Measurements from ENCODE around the gene SLC8A1.
"Not testable (repeated sequence)": the region's sequence is repeated elsewhere in the genome, so short reads cannot be mapped to it uniquely, and the experiment has no call there.

SLC8A1 gene

DNA sequence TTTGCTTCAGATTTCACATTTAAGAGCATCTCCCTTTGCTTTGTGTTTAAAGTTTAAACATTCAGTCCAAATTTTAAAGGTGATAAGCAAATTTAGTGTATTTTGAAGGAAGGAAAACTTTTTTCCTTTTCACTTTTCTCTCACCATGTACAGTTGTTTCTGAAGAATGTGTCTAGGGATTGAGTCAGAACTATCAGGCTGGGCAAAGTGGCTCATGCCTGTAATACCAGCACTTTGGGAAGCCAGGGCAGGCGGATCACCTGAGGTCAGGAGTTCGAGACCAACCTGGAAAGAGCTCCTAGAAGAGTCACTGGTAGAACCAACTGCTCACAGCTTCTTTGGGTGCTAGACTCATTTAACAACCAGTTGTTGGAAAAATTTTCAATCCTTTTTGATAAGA is 345.8 kb downstream of the SLC8A1 start:
- no peak for DNase-seq (ENCODE audit: low spot score)

DNA sequence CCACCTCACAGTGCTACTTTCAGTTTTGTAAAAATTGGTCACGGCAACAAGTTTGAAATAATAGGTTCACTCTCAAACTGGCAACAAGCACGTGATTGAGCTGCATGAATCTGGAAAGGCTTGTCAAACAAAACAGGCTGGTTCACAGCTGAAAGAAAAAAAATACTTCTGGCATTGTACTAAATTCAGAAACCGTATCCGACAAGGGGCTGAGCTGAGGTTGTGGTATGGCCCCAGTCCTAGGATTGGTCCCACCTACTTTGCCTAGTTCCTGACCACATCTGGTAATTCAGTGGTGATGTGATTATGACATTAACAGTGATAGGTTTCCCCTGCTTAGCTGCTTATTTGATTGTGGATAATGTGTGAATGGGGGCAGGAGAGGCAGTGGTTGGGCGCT is 346.3 kb downstream of the SLC8A1 start:
- no peak for DNase-seq (ENCODE audit: low spot score)

DNA sequence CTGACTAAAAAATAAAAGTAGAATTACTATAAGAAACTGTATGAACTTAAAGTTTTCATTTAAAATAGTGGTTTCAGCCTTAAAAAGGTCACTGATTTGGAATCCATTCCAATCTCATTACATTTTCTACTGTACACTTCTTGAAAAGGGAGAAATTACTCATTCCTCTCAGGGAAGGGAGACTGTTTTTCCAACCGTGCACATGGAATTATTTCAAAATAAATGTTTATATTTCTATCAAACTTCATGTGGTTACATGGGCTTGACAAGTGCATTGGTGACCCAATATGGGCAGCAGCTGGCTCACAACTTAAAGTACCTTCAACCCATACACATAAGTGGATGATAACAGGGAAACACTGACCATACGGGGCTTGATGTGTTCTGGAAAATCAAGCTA is 348.3 kb downstream of the SLC8A1 start:
- DNase-seq (ENCODE audit: low spot score): no peak

DNA sequence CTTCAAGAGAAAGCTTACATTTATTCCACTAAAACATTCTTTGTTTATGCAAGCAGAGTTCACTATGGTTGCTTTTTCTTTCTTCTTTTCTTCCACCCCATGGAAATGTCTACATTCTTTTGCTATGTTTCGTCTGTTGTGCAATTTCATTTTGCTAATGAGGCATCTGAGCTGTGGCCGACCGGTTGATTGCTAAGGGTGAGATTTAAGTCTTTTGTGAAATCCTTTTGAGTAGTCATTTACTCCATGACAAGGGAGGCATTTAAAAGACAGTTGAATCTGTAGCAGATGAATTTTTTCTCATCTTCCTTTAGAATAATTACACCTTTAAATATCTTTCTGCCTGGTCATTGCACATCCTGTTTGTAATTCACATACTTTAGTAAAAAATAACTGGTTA is 348.7 kb downstream of the SLC8A1 start:
- no peak for DNase-seq (ENCODE audit: low spot score)

DNA sequence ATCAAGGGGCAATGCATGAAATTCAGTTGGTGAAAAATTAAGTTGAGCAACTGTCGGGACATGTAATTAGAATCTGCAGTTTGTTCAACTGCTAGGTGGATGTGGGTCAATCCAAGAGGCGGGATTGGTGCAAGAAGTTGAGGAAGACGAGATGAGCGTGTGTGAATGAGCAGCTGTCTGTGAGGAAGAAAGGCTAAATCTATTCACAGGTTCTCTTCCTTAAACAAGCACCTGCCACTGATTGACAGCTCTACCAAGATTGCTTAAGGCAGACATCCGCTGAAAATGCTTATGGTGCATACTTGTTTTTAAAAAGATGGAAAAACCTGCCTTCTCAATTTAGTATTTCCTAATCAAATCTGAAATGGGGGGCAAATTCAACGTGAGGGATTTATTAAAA is 349.4 kb downstream of the SLC8A1 start:
- DNase-seq (ENCODE audit: low spot score): no peak

DNA sequence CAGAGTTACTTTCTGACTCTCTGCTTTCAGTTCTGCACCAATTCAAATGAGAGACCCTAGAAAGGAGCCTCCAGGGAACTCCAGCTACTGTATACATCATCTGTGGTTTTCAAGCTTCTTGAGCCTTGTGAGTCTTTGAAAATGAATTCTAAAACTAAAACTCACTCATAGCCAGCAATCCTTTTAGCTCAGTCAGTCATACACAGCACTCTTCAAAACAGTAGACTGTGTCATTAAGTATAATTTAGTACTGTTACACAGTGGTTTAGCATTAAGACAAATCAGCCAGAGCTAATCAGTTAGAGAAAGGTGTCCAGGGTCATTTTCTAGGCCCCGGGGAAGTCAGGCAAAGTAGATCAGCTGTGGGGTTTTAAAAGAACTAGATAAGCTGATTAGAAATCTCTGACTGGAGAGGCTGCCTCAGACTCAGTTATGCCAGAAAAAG is 350.7 kb downstream of the SLC8A1 start:
- DNase-seq (ENCODE audit: low spot score): no peak

DNA sequence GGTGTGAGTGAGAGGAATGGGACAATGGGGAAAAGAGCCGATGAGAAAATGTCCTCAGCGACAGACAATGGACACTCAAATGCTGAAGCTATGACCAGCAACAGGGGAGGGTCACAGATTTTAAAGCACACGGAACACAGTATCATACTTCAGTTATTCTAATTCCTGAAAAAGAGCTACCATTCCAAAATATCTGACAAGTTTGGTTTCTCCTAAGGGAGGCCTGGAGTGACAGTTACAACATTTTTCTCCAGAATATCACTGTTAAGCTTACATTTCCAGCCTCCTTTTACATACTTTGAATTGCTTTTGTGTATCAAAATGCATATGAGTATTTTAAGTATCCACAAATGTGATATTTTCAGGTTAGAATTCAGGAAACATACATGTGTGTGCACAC is 351.2 kb downstream of the SLC8A1 start:
- DNase-seq (ENCODE audit: low spot score): no peak

DNA sequence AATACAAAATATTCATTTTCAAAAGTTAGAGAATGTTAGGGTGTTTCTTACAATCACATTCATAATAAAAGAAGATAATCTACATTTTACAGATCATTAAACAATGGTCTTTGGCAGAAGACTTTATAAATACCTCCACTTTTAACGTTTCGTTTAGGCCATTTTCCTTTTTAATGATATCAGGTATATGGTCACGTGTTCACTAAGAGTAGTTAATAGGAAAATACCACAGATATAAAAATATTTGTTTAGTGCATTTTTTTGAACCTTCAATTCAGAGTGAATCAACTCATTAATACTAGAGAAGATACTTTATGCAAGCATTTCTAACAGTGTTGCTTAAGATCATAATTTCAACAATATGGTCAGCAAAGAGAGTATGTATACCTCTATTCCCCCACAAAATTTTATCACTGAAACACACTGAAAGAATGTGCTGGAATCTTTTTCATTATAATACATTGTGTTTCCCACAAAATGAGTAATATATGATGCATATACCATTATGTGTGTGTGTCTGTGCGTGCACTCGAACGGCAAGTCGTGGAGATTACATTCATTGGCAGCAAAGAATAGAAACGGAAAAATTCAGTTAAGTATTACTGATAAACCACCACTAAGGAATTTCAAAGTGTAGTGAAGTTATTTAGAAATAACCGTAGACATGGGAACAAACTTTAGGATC is 353.0 kb downstream of the SLC8A1 start:
- no peak for DNase-seq (ENCODE audit: low spot score)

DNA sequence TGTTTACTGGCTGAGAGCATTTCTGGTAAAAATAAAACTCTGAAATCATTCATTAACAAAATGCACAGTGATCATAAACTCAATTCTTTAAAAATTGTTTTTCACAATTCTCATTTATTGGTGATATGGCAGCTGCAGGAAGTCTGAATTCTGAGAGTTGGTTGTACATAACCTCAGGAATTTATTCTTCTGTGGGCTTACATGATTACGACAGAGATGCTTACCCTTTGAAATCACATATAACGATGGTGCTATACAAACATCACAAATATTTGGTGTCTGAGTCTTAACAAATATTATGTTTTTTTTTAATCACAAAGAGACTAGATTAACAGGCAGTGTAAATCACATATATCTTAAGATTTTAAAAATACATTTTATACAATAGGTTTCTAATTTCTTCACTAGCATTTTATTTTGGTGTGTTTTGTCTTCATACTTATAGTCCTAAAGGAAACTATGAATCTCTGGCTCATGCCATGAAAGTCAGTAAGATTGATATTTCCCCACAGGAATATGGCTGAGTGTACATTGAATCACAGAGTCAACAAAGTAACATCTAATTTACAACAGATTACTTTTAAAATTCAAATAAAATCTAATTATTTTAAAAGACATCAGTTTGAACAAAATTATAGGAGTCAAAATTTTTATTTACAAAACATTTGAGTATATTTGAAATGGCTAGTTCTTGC is 354.1 kb downstream of the SLC8A1 start:
- DNase-seq (ENCODE audit: low spot score): no peak

DNA sequence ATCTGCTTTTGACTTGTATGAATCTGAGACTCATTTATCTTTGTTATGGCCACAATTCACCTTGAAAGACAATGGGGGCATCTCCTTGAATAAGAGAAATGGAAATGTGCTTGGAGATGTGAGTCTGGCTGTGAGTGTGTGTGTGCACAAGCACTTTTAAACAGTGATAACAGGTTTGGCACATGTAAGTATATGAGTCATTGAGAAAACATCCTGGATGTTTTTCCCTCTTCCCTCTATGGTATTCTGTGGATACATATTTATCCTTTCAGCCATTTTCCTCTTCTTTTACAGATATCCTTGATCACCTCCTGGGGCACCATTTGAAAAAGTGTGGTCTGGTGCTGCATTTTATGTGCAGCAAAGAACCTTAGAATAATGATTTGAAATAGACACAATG is 355.5 kb downstream of the SLC8A1 start:
- no peak for DNase-seq (ENCODE audit: low spot score)

DNA sequence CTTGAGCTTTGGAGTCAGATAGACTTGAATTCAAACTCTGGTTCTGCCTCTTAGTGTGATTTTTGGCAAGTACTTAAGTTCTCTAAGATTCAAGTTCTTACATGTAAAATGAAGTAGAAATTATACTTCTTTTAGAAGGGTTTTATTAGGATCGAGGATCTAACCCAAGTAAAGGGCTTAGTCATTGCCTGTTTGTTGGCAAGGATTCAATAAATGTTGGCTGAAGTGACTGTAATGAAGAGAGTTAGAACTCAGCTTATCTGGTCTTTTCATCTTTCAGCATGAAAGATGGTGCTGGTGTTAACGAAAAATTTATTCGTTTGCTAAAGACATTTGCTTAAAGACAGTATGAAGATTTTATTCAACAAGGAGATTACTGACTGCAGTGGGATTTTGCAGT is 356.9 kb downstream of the SLC8A1 start:
- DNase-seq (ENCODE audit: low spot score): no peak

DNA sequence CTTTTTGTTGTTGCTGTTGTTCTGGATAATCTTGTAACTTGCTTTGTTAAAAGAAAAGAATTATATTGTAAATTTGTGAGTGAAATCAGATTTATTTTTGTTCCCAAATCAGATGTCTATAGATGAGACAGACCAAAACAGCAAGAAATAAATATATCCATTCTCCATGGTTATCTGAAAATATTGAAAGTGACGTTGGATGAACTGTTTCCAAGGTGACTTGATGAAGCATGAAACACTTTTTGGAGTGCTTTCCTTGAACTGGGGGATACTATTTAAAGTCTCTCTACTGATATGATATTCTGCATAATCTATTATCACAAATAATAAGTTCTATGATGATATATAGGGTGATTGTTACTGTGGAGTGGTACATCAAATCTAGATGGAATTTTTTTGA is 357.4 kb downstream of the SLC8A1 start:
- no peak for DNase-seq (ENCODE audit: low spot score)

DNA sequence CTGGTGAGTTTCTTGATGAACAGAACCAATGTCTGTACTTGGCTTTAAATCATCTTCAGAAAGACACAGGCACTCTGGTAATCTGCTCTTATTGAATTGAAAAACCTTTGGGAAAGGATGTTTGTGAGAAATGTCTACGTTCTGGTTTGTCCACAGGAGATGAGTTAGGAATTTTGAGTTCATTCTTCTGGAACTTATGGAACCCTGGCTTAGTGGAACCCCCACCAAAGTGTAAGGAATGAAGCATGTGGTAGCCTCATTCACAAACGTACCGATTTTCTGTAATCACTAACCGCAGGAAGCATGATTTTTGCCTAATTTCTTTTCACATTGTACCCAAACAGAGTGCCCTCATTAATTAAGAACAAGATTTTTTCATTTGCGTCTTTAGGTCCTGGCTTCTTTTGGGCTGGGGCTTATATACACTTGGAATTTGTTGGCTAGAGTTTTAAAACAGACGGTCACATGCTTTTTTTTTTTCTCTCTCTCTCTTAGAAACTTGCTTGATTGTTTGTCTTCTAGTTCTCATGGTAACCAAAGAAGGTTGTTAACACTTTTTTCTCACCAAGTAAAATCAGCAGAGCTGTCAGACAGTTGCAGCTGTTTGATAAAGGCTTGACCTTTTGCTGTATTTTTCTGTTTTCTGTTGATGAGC is 358.7 kb downstream of the SLC8A1 start:
- DNase-seq (ENCODE audit: low spot score): no peak

DNA sequence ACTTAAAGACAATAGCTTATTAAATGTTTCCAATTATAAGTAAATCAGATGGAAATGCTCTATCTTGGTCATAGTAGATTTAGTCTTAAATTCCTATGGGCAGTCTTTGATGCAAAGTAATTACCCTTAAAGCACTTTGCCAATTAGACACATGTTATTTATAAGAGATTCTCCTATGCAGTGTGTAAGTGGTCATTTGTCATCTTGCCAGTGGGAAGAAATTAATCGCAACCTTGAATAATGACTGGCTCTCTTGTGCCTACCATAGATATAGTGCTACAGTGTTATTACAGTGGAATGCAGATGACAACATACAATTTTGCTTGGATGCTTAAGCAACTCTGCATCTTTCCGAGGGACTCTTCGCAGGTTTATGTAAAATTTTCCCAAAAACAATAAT is 361.8 kb downstream of the SLC8A1 start:
- no peak for DNase-seq (ENCODE audit: low spot score)

DNA sequence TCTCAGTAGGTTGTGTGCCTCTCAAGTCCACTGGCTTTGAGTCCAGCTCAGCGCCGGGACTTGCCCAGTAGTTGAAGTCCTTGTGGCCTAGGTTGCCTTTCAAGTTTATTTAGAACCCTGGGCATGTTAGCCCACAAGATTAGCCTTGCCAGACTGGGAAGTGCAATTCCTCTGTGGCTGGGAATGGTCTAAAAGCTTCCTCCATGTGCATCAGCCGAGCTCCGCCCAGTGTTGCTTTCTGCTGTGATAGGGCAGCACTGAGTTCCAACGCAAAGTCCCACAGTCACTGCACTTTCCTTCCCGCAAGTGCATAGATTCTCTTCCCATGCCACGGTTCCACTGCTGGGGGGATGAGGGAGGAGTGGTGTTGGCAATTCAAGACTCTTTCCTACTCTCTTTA is 364.0 kb downstream of the SLC8A1 start:
- no peak for DNase-seq (ENCODE audit: low spot score)

DNA sequence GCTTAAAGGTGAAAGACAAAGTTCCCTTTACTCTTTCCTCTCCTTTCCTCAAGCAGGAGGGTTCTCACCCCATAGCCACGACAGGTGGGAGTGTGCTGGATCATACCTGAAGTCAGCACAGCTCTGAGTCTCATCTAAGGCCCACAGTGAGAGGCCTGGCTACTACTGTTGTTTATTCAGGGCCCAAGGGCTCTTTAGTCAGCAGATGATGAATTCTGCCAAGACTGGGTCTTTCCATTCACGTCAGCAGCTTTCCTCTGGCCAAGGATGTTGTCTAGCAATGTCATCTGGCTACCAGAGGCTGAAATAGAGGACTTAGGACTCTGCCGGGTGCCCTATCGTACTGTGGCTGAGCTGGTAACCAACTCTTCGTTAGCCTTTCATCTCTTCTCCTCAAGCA is 364.5 kb downstream of the SLC8A1 start:
- DNase-seq (ENCODE audit: low spot score): no peak

DNA sequence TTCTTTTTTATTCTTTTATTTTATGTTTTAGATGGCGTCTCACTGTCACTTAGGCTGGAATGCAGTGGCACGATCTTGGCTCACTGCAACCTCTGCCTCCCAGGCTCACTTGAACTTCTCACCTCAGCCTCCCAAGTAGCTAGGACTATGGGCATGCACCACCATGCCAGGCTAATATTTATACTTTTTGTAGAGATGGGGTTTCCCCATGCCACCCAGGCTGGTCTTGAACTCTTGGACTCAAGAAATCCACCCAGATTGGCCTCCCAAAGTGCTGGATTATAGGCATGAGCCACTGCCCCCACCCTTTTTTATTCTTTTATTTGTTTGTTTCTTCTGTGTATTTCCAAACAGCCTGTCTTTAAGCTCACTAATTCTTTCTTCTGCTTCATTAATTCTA is 366.1 kb downstream of the SLC8A1 start:
- DNase-seq (ENCODE audit: low spot score): no peak

DNA sequence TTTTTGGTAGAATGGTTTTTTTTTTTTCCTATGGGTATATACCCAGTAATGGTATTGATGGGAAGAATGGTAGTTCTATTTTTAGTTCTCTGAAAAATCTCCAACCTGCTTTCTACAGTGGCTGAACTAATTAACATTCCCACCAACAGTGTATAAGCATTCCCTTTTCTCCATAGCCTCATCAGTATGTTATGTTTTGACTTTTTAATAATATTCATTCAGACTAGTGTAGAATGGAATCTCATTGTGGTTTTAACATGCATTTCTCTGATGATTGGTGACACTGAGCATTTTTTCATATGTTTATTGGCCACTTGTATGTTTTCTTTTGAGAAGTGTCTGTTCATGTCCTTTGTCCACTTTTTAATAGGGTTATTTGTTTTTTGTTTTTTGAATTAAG is 378.6 kb downstream of the SLC8A1 start:
- DNase-seq (ENCODE audit: low spot score): not testable (repeated sequence)

DNA sequence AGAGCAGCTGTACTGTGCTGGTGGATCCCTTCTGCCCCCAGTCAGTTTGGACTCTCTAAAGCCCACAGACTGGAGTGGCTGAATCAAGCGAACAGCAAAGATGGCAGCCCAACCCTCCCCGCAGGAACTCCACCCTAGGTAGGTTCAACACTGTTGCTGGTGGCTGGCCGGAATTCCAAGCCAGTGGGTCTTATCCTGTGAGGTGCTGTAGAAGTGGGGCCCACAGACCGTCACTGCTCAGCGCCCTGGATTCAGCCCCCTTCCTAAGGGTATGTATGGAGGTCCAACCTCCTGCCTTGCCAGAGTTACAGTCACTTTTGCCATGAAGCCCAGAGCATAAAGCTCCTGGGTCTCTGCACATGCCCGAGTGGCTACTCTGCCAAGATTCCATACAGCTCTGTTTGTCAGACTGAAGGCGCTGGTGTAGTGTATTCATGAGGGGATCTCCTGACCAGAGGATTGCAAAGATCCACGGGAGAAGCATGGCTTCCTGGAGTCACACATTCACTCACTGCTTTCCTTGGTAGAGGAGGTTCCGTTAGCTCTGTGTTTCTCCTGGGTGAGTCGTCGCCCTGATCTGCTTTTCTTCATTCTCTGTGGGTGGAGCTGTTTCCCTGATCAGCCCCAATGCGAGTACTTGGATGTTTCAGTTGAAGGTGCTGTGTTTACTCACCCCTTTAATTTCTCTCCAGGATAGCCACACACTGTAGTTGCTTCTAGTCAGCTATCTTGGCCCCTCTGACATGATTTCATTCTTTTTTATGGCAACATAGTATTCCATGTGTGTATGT is 379.3 kb downstream of the SLC8A1 start:
- DNase-seq (ENCODE audit: low spot score): no peak

DNA sequence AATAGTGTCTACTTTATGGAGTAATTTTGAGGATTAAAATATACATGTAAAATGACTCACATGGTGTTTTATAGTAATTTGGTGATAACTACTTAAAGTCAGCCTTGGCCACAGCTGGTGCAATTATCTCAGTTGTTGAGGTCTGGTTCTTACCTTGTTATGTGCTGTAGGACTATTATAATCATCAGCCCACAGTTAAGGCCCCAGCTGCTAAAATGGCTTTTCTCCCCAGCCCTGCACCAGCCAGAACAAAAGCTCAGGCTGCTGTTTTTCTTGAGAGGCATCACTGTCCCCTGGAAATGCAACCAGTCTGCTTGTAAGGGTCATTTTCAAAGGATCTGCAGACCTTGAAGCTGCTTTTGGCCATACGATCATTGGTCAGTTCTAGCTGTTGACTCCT is 389.5 kb downstream of the SLC8A1 start:
- DNase-seq (ENCODE audit: low spot score): no peak

DNA sequence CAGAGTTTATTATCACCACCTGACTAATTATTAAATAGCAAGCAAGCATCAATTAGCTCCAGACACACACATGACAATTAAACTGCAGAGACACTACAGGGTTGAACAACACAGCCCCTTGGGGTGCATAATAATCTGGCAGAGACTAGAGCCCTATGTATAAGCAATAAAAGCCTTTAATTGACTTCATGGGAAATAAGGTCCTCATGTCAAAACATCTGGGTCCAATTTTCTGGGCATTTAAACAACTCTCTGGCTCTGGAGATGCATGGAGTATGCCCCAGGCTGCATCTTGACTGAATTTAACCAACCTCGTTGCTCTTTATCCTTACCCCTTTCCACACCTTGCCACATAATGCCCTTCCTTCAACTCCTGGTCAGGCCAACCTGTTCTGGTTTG is 402.1 kb downstream of the SLC8A1 start:
- DNase-seq (ENCODE audit: low spot score): no peak

DNA sequence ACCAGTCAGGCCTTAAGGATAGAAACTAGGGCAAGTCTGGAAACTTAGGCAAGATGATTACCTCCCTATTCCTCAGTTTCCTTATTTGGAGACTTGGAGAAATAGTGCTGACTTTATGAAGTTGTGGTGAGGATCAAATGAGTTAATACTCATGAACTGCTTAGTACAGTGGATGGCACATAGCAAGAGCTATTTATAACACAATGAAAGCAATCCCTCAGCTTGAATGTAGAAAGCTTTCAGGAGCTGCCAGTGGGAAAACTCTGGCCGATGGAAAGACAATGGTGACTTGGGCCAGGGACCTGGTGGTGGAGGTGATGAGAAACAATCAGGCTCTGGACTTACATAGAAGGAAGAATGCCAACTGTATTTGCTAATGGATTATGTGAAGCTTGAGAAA is 403.4 kb downstream of the SLC8A1 start:
- no peak for DNase-seq (ENCODE audit: low spot score)

DNA sequence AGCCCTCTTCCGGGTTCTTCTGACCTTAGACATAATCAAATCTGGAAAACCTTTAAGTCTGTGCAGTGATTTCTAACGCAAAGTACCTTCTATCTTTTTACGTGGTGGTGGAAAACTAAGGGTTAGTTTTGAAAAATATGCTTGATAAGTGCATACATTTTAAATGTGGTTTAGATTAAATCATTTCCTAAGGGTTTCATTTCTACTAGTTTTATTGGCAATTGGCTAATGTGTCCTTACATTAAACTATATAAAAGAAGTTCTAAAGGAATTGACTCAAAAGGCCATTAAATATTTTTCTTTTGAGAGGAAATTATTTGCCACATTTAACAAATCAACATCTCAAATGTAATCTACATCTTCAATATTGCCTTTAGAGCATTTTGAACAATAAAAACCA is 404.5 kb downstream of the SLC8A1 start:
- DNase-seq (ENCODE audit: low spot score): no peak
